Calu3 (cell line): Measurements from ENCODE around the gene DNMT3B. TPM values are rescaled to one million over a fixed set of nuclear protein-coding genes. Genes with fewer than 3 reads are reported as not detected.
"Not testable (repeated sequence)": the region's sequence is repeated elsewhere in the genome, so short reads cannot be mapped to it uniquely, and the experiment has no call there.

Experiments used
- BruUV-seq: library from RNA; stranded (reverse); fragments of 400-500 nt; replicated peaks from 2 replicates; lab custom pipeline; 2021; lab: Mats Ljungman, UMichigan
- CTCF ChIA-PET: fragments of 300-600 bp; sonication (Branson Sonifier 250); formaldehyde crosslinking; loops from one replicate; lab custom pipeline; 2022; ENCODE audit warnings: antibody characterized with exemption; lab: Charles Lee
- DNase-seq: peaks from one replicate; pipeline ENCODE4 v3.0.0; 2022
- H3K27ac Mint-ChIP-seq: one replicate; pipeline ENCODE4 v1.8.0; 2022; ENCODE audit warnings: mixed read lengths; ENCODE audit not compliant: unreplicated experiment
- H3K27me3 Mint-ChIP-seq: one replicate; pipeline ENCODE4 v1.8.0; 2022; ENCODE audit warnings: mixed read lengths; ENCODE audit not compliant: unreplicated experiment
- H3K36me3 Mint-ChIP-seq: one replicate; pipeline ENCODE4 v1.8.0; 2022; ENCODE audit warnings: mild to moderate bottlenecking, moderate library complexity, mixed read lengths; ENCODE audit not compliant: insufficient read depth, unreplicated experiment
- H3K4me1 Mint-ChIP-seq: one replicate; pipeline ENCODE4 v1.8.0; 2022; ENCODE audit warnings: mild to moderate bottlenecking, low read depth, mixed read lengths; ENCODE audit not compliant: unreplicated experiment
- H3K4me3 Mint-ChIP-seq: one replicate; pipeline ENCODE4 v1.8.0; 2022; ENCODE audit warnings: mild to moderate bottlenecking, low read depth, moderate library complexity, mixed read lengths; ENCODE audit not compliant: unreplicated experiment
- H3K9me3 Mint-ChIP-seq: one replicate; pipeline ENCODE4 v1.8.0; 2022; ENCODE audit warnings: low read depth, mixed read lengths; ENCODE audit not compliant: unreplicated experiment
- intact Hi-C: fragments of 100-400 bp; cut with micrococcal nuclease; formaldehyde crosslinking; loops from one replicate; pipeline ENCODE4 v1.10.0; 2022; ENCODE audit not compliant: unreplicated experiment
- total RNA-seq: library from RNA; stranded (reverse); gene quantifications from 2 replicates; pipeline ENCODE4 v1.2.3, GENCODE V29; 2022
- TF ChIP-seq, protein P1 (sequence below): fragments of 200-600 bp; IDR thresholded peaks from one replicate; pipeline ENCODE4 v1.8.0; 2022; ENCODE audit warnings: antibody characterized with exemption; ENCODE audit not compliant: unreplicated experiment

DNMT3B gene
- total RNA-seq, 1 experiment from 2014 or later, result 10.8 TPM

DNA sequence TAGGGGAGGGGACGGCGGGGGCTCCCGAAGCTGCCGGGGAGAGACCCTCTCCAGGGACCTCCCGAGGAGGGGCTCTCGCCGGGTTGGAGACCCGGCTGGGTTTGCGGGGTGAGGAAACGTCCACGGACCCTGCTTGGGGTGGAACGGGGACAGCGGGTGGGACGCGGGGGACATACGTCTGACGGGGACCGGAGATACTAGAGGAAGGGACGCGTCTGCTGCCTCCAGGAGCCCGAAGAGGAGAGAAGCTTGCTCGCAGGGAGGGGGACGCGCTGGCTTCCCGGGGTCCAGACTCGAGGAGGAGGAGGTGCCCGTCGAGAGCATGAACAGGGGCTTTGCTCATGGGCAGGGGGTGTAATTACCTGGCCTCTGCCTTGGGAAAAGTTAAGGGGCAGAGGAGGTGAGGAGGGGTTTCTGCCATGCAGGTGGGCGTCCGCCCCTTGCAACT is 593 bp downstream of the DNMT3B start:
- Mint-ChIP-seq H3K36me3 (peaks cover 35% of the 10 kb centered on the region), H3K4me3 (peak overlapping the region; percentile 93), H3K9me3 (no peaks in the 10 kb centered on the region), H3K27me3 (no peaks in the 10 kb centered on the region), H3K27ac (peak overlapping the region; percentile 55), H3K4me1 (peaks cover 27% of the 10 kb centered on the region)
- intact Hi-C loops, result loop anchor here (2.0 kb wide), 1 partner anchor 32 kb away; no protein-coding TSS in a partner anchor
- BruUV-seq, result no TSS peak
- CTCF ChIA-PET, result interaction anchor here (0.9 to 3.3 kb wide), 3 partner anchors 14 to 19 kb away, joined by 3 to 33 read pairs (median 11); partner anchors contain the start of gene COMMD7
- TF ChIP-seq, protein P1, sequence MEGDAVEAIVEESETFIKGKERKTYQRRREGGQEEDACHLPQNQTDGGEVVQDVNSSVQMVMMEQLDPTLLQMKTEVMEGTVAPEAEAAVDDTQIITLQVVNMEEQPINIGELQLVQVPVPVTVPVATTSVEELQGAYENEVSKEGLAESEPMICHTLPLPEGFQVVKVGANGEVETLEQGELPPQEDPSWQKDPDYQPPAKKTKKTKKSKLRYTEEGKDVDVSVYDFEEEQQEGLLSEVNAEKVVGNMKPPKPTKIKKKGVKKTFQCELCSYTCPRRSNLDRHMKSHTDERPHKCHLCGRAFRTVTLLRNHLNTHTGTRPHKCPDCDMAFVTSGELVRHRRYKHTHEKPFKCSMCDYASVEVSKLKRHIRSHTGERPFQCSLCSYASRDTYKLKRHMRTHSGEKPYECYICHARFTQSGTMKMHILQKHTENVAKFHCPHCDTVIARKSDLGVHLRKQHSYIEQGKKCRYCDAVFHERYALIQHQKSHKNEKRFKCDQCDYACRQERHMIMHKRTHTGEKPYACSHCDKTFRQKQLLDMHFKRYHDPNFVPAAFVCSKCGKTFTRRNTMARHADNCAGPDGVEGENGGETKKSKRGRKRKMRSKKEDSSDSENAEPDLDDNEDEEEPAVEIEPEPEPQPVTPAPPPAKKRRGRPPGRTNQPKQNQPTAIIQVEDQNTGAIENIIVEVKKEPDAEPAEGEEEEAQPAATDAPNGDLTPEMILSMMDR, result no peak
- peak; percentile 27 for DNase-seq

DNA sequence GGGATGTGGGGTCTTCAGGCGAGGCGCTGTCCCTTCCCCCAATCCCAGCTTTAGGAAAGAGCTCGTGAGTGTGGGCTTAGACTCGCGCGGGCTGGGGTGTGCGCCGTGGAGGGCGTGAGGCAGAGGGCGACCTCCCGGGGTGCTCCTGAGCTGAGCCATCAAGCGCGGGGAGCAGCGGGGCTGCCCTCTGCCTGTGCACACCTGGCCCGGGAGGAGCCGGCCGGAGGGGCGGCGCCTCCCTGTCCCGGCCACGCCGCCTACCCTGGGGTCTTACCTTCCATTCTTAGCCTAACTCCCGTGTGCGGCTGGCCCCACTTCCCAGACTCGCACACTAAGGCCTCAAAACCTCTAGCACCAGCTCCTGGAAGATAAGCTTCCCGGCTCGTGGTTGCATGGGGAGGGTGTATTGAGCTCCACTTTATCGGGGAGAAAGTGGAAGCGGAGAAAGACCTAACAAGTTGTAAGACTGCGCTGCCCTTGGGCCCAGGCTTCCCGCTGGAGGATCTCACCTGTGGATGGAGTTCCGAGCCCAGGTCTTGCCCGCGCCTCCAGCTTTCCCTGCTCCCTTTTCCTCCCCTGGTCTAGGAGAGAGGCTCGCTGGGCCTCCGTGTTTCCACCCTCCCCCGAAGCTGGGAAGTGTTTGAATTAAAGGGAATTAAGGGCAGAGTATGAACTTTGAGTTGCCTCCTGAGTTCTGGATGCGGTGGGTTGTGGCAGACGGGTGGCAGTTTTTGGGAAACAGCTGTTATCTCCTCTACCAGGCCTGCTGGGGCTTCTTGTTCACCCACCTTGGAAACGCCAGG is 1.2 kb downstream of the DNMT3B start:
- Mint-ChIP-seq H3K4me1 (peaks cover 27% of the 10 kb centered on the region), H3K4me3 (peak overlapping the region; percentile 93), H3K27ac (peak overlapping the region; percentile 55), H3K9me3 (no peaks in the 10 kb centered on the region), H3K36me3 (peaks cover 35% of the 10 kb centered on the region), H3K27me3 (no peaks in the 10 kb centered on the region)
- CTCF ChIA-PET, result interaction anchor here (0.8 to 3.3 kb wide), 4 partner anchors 13 to 288 kb away, joined by 3 to 33 read pairs (median 7); partner anchors contain the start of gene COMMD7
- BruUV-seq, result no TSS peak
- TF ChIP-seq, protein P1, result no peak
- intact Hi-C loops, result loop anchor here (2.0 kb wide), 1 partner anchor 33 kb away; no protein-coding TSS in a partner anchor
- peak; percentile 62 for DNase-seq

DNA sequence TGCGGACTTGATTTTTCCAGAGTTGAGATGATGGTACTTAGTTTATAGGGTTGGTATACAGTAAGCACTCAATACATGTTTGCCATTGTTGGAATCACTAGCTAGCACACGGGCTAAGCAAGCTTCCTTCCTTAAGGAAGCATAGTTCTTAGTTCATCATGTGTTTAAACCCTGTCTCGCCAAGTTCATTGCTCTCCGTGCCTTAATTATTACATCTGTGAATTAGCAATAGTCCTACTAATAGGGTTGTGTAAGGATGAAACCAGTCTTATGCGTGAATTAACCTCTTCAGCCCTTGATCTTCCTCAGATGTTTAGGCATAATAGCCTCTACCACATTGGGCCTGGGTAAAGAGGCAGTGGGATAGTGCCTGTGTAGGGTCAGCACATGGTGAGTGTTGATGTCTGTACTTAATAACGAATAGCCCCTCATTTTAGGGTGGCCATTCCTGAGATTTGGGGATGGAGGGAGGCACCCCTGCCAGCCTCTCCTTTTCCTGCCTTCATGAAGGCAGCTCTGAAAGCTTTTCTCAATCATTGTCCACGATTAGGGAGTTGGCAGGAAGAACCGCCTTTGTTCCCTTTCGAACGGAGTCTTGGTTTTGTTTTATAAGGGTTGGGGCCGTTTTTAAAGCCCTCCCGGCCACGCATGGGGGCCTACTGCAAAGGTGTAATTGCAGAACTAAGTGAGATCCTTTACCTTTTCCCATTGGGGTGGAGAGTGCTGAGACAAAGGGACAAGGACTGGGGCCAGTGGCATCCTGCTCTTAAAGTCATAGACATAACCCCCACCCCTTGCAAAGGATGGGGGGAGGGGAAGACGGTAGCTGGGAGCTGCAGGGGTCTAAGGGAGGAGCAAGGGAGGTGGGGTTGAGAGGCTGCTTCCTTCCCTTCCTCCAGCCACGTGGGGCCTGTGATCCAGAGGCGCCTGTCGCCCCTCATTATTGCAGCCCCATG is 2.1 kb downstream of the DNMT3B start:
- DNase-seq, result no peak
- Mint-ChIP-seq H3K4me1 (peaks cover 27% of the 10 kb centered on the region), H3K9me3 (no peaks in the 10 kb centered on the region), H3K27ac (no peak overlapping the region), H3K36me3 (peaks cover 35% of the 10 kb centered on the region), H3K4me3 (peak overlapping the region; percentile 93), H3K27me3 (no peaks in the 10 kb centered on the region)
- intact Hi-C loops, result no loop called here
- BruUV-seq, result TSS peak; percentile 30
- TF ChIP-seq, protein P1, result no peak
- CTCF ChIA-PET, result interaction anchor here (0.8 to 3.3 kb wide), 3 partner anchors 13 to 289 kb away, joined by 3 to 33 read pairs (median 11); partner anchors contain the start of gene COMMD7

DNA sequence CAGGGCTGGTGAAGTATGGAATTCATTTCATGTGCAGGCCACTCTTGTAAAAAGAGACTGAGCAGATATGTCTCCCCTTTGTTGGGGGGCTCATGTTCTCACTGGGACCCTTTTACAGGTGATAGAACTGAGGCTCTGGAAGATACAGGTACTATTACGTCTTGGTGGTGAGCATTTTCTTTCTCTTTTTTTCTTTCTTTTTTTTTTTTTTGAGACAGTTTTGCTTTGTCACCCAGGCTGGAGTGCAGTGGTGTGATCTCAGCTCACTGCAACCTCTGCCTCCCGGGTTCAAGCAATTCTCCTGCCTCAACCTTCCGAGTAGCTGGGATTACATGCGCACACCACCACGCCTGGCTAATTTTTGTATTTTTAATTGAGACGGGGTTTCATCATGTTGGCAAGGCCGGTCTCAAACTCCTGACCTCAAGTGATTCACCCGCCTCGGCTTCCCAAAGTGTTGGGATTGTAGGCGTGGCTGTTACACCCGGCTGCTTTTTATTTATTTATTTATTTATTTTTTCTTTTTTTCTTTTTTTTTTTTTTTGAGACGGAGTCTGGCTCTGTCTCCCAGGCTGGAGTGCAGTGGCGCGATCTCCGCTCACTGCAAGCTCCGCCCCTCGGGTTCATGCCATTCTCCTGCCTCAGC is 3.2 kb downstream of the DNMT3B start:
- H3K27ac Mint-ChIP-seq, H3K4me3 Mint-ChIP-seq, DNase-seq, intact Hi-C loops, H3K9me3 Mint-ChIP-seq, H3K27me3 Mint-ChIP-seq, BruUV-seq: not testable (repeated sequence)
- H3K4me1 Mint-ChIP-seq, result peaks cover 27% of the 10 kb centered on the region
- peaks cover 35% of the 10 kb centered on the region for H3K36me3 Mint-ChIP-seq
- CTCF ChIA-PET, result interaction anchor here (0.7 to 3.3 kb wide), 2 partner anchors 12 to 21 kb away, joined by 3 to 33 read pairs; no protein-coding TSS in a partner anchor
